Renal cortical epithelial cell (primary cell): ENCODE results near the gene OR2AT4. TPM values are rescaled to one million over a fixed set of nuclear protein-coding genes. Genes with fewer than 3 reads are reported as not detected.
"Not testable (repeated sequence)": the region's sequence is repeated elsewhere in the genome, so short reads cannot be mapped to it uniquely, and the experiment has no call there.

Source experiments
- DNase-seq: peaks from one replicate; pipeline ENCODE4 v3.0.0-alpha.2; 2011; ENCODE audit warnings: low read depth
- total RNA-seq: library from RNA; depleted of rRNA; stranded (reverse); fragments of >200 nt; gene quantifications from 2 replicates; pipeline ENCODE4 v1.2.3, GENCODE V29; 2014

Gene OR2AT4
- under 0.01 TPM in 1 of 2 replicates, not detected in the other for total RNA-seq

DNA sequence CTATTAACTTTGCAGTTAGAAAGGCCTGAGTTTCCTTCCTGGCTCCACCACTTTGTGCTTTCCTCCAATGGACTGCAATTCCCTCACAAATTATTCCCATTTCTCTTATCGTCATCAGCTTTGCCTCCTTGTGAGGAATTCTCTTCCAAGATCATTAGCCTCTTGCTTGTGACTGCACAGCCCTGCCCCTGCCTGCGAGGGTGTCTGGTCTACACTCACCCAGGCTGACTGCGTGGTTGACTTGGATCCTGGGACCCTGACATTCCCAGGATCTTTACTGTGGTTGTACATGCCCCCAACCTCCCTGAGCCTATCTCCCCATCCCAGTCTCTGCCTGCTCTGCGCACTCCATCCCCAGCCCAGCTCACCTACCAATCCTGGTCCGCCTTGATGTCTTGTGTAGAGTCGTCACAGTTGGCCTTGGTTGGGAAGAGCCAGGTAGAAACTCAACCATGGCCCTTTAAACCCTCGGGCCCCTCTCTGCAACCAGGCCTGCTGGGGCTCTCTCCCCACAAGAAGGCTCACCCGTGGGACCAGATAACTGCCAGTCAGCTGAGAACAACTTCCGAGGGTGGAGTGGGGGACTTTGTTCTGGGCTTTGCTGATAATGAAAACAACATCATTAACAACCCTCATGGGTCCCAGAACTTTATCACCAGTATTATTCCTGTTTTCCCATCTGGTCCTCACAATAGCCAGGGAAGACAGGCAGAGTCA lies at the start of gene OR2AT4:
Gene OR2AT4, minus strand, starts transcription at position 421 of the 717 bp plus-strand sequence.
- DNase-seq, result no peak

DNA sequence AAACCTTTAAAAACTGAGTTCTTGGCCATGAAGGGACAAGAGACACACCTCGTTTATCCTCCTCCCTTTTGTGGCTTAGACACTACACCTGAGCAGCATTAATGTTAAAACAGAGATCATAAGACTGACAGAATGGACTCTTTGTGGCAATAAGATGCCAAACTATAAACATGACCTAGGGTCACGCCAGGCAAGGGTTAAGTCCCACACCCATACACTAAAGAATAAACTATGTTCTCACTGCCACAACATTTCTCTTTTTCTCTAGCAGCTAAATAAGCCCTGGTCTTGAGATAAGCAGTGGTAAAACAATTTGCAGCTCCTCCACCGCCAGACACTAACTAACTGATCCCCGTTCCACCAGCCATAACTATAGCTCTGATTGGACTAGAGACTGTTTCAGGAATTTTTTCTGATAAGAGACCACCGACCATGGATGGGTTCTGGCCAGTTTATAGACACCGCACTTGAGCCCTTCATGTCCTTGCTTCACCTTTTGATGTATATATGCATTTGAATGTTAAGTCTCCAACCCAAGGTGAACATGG lies 49.4 kb upstream of the OR2AT4 start:
- no peak for DNase-seq

DNA sequence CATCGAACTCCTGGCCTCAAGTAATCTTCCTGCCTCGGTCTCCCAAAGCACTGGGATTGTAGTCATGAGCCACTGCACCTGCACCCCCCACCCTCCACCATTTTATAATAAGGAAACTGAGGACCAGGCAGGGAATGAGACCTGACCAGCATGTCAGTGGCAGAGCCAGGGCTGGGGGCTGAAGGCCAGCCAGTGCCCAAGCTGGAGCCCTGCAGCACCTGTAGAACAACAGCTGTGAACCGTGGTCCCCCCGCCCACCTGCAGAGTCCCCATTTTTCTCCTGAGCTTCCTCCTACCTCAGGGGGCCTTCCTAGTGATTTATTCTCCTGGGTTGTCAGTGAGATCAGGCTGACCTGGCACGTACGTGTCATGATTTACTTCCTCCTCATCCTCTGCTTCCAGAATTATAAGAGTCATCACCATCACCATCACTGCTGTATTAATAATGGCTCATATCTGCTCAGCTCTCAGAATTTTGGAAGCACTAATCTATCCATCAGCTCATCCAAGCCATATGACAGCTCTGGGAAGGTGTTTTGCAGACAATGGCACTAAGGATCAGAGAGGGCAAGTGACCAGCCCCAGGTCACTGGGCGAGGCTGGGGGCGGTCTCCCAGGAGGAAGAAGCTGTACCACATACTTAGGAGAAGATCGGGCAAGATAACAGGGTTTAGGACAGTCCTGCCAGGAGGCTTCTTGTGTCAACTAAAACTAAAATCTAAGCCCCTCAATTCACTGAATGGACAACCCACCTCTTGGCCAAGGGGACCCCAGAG lies 48.7 kb upstream of the OR2AT4 start:
- no peak for DNase-seq

DNA sequence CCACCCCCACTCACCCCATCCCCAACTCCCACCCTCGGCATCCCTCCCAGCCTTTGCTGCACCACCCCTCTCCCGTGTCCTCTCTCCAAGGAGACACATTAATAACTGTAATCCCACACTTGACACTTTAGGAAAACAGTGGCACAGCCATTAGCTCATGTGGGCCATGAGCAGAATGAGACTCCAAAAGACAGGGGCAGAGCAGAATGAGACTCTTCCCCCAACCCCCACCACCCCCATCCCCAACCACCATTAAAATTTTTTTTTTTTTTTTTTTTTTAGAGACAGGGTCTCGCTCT lies 48.0 kb upstream of the OR2AT4 start:
- DNase-seq, result no peak

DNA sequence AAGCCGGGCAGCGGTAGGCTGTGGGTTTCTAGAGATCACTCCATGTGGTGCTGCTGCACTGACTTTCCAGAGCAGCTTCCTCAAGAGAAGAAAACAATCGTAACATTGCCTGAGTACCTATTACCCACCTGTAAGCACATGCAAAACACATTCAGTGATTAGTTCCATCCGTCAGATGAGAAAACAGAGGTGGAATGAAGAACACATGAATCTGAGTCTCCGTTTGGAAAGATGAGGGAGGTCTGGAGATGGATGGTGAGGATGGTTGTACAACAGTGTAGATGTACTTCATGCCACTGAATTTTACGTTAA lies 46.7 kb upstream of the OR2AT4 start:
- DNase-seq, result no peak

DNA sequence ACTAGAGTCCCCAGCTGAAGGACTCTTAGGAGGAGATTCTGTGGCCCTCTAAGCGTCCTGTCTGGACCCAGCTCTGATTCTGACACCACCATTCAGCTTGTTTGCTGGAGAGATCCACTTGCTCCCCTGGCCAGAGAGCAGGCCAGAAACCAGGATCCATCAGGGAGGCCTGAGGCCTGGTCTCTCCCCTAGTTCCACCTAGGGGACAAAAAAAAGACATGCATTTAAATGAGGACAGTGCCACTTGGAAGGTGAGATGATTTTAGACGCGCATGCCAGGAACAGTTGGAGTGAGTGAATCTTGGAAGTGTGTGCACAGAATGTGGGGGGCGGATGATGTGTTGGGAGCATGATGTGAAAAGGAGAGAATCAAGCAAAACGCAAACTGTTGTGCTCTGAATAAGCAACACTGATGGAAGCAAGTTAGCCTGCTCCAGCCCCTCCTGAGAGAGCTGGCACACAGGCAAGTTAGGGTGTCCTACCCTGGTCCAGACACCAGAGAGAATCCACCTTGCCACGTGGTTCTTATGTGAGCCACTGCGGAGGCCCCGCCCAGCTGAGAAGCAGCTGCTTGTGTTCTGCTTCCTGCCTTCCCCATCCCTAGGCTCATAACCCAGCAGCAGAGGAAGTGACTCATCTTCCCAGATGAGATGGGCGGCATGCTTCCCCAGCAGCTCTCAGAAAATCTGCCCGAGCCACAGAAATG lies 46.2 kb upstream of the OR2AT4 start:
- DNase-seq, result peak; percentile 91

DNA sequence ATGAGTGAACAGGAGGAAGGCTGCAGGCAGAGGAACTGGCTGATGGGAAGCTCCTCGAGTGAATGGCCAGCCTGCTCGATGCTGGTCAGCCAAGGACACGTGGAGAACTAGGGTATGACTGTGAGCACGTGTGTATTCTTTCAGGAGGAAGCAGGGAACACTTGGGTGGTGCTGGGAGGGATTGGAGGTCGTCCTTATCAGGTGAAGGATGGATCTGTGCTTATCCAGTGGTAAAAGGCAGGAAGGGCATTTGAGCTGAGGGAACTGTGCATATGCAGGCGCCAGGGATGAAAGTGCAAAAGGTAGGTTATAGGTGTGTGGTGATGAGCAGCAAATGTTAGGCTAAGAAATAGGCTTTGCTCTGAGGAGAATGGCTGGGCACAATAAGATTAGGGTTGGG lies 44.5 kb upstream of the OR2AT4 start:
- no peak for DNase-seq

DNA sequence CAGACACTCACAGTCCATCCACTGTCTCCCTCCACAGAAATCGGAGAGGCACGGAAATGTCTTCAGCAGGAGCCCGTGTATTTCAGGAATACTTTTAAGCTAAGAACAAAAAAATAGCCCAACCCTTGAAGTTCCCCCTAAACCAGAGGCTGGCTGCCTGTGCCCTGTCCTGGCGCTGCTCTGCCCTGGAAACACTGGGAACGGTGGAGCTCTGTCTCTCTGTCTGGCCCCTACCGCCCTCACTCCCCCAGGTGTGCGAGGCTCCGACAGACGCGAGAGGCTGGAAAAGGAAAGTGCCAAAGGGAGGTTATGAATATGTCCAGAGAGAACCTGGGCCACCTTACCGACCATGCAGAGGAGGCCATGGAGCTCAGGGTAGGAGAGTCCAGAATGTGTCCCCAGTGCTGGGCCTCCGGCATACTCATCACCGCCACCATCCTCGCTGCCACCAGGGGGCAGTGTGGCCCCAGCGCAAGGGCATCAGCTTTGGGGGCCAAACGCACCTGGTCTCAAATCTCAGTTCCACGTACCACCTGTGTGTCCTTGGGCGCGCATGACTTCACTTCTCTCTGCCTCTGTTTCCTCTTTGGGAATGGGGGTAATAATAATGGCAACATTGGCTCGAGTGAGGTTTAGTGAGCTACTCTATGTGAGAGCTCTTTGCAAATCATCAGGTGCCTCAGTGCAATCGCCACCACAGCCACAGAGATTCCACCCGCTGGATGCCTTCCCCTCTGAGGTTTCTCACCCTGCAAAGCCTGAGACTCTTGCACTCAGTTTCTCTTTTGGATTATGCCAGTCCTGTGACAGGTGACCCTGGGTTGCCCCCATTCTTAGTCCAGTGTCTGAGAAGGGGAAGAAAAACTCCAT lies 43.8 kb upstream of the OR2AT4 start:
- no peak for DNase-seq

DNA sequence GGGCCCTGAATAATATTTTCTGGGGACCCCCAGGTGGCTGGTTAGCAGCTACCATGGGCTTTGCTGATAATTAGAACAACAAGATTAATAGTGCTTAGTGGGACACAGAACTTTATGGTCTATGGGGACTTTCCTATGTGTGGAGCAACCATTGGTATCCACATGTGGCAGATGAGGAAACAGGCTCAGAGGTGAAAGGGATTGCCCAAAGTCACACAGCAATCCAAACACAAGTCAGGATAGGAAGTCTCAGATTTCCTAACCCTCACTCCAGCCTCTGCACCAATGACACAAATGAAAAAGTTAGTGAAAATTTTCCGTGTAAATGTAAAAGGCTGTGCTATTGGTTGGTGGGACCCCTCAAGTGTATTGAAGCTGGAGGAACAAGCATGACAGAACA lies 39.0 kb upstream of the OR2AT4 start:
- DNase-seq, result no peak

DNA sequence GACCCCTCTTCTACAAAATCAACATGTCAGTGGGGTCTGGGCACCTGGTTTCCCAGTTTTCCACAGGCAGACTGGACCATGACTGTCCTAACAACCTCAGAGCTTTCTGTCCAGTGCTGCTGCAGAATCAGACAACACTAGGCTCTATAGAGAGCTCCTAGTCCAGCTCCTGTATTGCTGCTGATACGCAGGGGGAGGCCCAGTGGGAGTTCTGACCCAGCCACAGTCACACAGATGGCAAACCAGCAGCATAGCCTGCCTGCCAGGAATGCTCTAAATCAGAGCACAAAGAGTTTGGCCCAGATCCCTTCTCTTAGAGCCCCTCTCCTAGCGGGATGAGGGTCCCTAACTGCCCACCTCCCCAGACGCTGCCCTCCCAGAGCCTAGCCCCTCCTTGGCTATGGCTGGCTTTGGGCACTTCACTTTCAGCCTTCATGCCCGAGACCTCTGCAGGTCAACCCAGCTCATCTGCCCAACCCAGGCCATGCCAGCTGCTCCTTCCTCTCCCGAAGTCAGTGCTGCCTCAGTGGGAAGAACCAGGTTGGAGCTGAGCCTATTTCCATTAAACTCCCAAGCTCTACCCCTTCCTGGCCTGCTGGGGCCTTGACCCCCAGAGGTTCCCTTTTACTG lies 38.5 kb upstream of the OR2AT4 start:
- no peak for DNase-seq

DNA sequence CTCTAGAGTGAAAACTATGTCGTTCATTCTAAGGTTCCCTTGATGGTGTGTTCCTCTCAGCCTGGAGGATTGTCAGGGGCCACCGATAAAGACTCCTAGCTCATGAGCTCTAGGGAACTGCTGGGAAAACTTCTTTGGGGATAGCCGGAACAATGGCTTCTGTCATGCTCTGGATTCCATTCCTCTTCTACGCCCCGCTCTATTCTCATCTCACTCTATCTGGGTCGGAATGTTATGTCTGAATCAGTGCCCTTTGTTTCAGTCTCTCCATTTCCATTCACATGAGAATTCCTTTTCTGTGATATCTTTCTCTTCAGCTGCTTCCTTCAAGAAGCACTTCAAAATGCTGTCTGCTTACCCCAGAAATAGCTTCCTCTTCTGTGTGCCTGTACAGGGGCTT lies 37.3 kb upstream of the OR2AT4 start:
- no peak for DNase-seq

DNA sequence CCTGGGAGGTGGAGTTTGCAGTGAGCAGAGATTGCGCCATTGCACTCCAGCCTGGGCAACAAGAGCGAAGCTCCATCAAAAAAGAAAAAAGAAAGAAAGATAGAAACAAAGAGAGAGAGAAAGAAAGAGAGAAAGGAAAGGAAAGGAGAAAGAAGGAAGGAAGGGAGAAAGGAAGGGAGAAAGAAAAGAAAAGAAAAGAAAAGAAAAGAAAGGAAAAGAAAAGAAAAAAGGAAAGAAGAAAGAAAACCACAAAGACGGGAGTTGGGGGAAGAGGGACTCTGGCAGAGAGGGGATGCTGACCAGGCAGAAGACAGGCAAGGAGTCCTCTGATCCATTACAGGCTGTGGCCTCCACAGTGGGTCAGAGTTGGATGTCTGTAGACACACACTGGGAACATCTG lies 35.4 kb upstream of the OR2AT4 start:
- DNase-seq, result no peak

DNA sequence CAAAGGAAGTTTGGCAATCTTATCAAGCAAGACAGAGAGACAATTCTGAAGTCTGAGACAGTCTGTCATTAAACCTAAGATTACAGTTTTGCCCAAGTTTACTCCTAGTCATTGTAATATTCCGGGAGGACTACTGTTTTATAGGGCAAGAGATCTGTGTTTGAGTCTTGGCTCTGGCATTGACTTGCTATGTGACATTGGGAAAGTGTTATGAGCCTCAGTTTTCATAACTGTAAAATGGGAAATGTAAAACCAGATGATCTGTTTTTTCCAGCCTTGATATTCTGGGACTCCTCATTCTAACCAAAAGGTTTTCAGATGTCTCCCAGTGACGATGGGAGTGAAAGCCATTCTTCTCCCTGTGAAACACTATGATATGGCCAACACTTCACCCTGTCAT lies 29.9 kb upstream of the OR2AT4 start:
- no peak for DNase-seq

DNA sequence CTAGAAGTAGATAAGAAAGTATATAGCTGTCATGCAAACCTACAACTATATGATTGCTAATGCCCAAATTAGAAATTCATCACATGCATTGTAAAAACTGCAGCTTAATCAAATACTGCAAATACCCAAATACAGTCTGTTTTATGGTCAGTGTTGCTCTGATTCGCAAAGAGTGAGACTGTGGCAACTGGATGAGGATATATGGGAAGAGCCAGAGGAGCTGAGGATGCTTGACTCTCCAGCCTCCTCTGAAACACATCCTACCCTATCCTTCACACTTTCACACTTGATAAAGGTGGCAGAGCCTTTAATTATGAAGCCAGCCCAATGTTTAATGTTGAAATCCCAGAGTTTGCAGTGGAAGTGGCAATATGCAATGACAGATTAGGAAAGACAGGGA lies 21.9 kb upstream of the OR2AT4 start:
- no peak for DNase-seq

DNA sequence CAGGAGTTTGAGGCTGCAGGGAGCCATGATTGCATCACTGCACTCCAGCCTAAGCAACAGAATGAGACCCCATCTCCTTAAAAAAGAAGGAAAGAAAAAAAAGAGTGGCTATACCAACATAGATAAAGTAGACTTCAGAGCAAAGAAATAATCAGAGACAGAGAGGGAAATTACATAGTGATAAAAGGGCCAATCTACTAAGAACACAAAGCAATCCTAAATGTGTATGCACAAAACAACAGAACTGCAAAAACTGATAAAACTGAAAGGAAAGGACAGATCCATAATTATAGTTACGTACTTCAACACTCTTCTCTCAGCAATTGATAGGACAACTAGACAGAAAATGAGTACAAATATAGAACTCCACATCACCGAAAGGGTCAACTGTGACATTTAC lies 17.8 kb upstream of the OR2AT4 start:
- no peak for DNase-seq

DNA sequence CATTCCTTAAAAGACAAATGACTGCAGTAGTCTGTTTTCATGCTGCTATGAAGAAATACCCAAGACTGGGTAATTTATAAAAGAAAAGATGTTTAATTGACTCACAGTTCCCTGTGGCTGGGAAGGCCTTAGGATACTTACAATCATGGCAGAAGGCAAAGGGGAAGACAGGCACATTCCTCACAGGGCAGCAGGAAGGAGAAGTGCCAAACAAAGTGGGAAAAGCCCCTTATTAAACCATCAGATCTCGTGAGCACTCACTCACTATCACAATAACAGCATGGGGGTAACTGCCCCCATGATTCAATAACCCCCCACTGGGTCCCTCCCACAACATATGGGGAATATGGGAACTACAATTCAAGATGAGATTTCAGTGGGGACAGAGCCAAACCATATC lies 16.4 kb upstream of the OR2AT4 start:
- DNase-seq, result no peak

DNA sequence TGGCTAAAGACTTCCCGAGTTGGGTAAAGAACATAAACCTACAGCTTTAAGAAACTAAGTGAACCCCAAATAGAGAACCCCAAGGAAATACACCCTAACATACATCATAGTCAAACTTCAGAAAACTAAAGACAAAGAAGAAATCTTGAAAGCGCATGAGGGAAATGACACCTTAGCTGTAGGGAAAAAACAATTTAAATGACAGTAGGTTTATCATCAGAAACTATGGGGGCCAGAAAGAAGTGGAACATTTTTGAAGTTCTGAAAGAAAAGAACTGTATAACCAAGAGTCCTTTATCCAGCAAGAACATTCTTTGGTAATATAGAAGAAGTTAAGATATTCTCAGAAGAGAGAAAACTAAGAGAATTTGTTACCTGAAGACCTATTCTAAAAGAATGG lies 15.5 kb upstream of the OR2AT4 start:
- no peak for DNase-seq

DNA sequence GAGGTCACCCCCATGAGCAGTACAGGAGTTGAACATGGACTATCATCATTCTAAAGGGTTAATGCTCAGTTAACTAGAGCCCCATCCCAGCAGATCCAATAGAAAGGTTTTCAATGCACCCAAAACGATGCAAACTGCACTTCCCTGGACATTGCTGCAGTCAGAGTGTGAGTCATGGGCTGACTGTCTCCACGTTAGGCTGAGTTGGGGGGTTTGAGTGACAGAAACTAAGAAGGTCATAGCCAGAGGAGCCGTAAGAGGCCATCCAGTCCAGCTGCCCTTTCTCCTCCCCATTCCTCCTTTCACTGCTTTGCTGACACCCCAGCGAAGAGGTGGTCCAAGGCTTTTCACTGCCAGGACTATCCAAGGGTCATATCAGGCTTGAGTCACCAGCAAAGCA lies 10.5 kb upstream of the OR2AT4 start:
- peak; percentile 31 for DNase-seq

DNA sequence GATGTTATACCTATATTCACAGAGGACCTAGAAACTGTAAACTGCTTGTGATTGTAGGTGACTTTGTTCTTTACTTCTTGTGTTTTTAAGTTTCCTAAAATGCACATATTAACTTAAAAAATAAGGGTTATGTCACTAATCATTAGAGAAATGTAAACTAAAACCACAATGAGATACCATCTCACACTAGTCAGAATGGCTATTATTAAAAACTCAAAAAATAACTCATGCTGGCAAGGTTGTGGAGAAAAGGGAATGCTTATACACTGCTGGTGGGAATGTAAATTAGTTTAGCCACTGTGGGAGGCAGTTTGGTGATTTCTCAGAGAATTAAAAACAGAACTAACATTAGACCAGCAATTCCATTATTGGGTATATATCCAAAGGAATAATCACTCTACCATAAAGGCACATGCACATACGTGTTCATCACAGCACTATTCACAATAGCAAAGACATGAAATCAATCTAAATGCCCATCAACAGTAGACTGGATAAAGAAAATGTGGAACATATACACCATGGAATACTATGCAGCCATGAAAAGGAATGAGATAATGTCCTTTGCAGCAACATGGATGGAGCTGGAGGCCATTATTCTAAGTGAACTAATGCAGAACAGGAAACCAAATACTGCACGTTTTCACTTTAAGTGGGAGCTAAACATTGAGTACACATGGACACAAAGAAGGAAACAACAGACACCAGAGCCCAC lies 9.4 kb upstream of the OR2AT4 start:
- DNase-seq, result not testable (repeated sequence)

DNA sequence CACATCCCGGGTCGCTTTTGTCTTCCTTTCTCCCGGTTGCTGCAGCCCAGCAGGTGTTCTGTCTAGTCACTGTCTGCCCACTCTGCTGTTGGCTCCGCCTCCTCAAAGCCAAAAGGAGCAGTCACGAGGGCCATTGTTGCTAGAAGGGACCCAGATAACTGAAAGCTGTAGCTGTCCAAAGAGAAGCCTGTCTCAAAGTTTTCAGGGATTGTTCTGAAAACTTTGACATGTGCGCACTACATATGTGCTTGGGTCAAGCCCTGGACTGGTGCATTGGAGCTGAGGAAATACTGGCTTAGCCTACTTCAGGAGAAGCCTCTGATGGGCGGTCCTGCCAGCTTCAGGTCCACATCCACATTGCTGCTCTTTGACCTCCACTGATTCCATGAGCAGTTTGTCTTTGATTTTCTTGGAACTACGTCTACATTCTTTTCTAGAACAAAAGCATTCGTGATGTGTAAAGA lies 8.8 kb upstream of the OR2AT4 start:
- no peak for DNase-seq
